ENCODE results near the gene ATF6B.

The ATF6B gene

DNA sequence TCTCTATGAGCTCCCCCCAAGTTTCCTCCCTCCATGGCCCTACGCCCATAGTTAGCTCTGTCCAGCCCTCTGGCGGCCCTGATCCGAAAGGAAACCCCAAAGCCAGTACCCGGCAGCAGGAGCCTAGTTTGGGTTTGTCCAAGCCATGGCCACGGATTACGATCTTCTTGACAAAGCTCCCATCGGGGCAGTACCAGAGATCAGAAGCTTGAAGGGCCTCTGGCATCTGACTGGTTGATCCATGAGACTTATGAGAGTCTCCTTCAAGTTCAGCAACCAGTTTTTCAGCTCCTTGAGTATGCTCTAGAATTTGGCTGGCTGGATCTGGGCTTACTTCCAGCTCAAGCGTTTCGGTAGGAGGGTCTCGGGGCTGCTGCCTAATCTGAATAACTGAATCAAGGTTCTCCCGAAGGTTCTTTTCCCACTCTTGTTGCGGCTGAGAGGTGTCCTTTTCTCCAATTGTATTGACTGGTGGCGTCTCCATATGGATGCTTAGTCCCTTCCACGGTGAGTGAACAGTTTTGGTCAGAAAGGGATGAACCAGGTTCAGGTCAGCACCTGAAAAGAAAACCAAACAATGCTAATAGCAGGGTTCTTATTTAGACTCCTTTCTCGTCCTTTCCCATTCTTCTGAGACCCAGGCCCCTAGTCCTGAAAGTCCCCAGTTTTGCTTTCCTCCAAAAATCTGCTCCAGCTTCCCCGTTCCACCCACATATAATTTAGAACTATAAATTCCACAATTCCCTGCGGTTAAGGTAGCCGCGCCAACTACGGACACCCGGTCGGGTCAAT, 1.4 kb upstream of the ATF6B start:
- no peak for DNase-seq

DNA sequence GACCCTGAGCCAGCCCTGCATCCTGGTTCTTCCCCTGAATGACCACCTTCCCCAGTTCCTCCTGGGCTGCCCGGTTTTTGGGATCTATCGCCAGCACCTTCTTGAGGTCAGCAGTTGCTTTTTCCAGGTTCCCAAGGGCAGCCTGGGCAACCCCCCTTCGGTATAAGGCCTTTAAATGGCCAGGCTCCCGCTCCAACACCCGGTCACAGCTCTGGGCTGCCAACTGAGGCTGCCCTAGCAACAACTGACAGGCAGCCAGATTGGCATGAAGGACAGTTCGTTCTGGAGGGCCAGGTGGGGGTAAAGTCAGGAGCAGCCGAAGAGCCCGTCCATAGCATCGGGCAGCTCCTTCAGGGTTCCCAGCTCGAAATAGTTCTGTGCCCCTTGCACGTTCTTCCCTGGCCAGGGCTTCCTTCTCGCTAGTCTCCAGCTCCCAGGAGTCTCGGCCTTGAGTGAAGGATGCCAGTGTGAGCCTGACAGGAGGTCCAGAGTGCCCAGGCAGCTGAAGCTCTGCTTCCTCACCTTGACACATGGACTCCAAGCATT, 778 bp upstream of the ATF6B start:
- DNase-seq = no peak

DNA sequence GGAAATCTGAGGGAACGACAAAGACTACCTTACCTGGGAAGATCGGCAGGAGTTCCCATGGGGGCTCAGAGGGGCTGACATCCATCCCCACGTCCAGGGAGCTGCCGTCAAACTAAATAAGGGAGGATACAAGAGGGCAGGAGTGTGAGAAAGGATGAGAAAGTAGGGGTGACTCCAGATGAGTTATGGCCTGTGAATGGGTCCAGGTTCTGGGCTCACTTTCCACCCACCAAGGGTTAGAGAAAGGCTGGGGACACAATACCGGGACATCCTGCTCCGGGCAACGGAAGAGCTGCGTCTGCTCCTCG, 683 bp downstream of the ATF6B start:
- DNase-seq = no peak

DNA sequence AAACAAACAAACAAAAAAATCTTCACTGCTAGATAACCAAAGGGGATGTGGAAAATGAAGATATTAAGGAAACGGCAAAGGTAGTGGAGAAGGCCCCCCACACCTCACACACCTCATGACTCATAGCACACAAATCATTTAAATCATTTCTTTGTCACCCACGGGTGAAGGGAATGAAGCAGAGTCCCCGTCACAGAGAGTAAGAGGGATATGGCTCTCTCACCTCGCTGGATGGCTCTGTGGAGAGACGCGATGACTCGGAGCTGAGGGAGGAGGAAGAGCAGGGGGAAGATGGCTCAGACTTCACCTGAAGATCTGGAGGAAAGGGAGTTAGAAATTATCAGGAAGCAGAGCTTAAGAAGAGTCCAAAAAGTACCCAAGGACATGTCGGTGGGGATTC, 1.2 kb downstream of the ATF6B start:
- DNase-seq = no peak

DNA sequence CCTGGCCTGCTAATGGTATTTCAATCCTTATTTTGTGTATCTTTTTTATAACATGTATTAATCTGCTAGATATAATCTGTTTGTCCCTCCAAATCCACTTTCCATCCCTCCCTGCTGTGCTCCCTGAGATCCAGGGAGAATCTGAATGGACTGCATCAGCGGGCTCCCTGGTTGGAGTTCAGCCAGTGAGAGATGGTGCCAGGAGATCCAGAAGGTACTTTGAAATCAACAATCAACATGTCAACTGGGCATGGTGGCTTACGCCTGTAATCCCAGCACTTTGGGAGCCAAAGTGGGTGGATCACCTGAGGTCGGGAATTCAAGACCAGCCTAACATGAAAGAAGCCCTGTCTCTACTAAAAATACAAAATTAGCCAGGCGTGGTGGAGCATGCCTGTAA, 4.4 kb downstream of the ATF6B start:
- DNase-seq = no peak

DNA sequence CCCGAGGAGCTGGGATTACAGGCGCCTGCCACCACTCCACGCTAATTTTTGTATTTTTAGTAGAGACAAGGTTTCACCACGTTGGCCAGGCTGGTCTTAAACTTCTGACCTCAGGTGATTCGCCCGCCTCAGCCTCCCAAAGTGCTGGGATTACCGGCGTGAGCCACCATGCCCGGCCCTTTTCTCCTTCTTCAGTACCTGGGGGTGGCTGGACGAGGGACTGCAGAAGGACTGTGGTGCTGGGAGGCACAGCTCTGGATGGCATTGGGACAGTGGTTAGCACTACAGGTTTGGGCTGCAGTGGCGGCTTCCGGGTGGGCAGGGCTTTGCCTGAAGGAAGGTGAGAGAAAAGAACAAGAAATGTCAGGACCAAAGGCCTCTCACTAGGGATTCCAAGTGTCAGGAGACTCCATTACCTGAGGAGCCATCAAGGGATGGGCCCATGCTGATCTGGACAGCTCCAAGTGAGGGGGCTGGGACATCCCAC, 7.4 kb downstream of the ATF6B start:
- no peak for DNase-seq

DNA sequence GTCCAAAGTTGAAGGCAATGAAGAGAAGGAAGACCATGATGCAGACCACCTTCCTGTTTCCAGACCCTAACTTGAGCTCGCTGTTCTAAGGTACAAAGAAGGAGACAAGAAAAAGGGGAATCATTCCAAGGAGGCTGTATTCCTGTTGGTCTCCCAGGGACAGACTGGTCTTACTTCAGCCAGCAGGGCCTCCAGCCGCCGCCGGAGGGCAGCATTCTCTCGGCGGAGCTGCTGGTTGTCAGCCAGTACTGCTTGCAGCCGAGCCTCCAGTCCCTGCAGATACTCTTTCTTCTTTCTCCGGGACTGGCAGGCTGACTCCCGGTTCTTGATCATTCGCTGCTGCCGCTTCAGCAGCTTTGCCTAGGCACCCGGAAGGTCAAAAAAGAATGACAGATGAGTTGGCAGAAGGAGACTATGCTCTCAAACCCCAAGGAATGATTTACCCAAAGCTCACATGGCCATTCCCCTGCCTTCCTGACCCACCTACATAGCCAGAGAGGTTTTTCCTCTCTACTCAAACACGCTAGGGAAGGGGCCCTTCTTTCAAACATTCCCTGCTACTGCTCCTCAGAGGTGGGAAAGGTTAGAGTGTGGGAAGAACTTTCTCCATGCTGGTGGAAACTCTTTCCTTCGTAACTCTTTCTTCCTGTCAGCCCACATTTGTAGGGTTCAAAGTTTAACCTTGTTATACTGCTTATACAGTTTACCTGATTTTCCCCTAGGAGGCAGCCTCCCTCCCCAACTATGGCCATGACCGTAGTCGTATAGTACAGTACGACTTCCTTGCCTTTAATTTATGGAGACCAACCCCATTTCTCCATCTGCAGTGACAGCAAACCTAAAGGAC, 9.0 kb downstream of the ATF6B start:
- DNase-seq = peak; percentile 28

DNA sequence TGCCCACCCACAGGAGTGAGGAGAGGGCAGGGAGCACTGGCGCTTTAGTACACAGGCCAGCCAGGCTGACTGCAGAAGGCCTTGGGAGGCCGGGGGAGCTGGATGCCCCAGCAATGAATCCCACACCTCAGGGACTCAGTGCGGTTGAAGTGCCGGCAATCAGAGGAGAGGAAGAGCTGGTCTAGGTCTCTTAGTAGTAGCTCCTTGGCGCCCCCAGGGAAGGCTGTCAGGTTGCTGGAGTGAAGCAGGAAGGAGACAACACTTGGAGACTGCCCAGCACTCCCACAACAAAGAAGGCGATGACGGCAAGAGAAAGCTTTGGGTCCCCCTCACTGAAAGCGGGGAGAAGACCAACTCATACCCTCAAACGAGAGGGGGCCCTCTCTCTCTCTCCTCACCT, 10.6 kb downstream of the ATF6B start:
- no peak for DNase-seq

DNA sequence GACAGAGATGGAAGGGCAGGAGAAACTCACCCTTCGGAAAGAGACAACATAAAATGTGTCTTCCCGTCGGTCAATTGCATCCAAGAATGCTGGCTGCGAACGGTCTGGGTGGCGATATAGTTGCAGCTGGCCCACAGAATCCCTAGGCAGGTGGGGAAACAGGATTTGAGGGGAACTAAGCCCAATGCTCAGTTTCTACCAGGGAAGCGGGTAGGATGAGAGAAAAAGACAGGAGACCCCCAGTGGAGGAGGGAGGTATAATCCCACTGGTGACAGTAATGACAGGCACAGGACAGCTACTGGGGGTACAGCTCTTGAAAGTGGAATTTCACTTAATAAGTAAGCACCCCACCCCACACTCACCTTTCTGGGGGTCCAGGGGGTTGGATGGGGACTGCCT, 11.4 kb downstream of the ATF6B start:
- no peak for DNase-seq

DNA sequence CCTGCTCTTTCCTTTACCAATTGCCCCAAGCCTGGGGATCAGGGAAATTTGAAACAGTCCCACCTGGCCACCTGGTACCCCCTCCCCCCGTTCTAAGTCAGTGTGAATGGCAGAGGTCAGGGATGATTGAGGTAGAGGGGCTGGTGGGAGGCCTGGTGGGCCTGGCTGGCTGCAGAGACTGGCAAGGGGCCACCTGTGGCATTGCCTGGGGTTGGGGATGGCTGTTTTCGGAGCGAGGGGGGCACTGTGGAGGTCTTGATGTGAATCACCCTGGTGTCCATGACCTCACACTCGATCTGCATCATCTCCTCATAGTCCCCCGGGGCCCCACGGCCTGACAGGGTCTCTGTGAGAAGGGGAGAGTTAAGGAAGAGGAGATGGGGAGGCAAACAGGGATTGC, 12.4 kb downstream of the ATF6B start:
- DNase-seq = no peak

DNA sequence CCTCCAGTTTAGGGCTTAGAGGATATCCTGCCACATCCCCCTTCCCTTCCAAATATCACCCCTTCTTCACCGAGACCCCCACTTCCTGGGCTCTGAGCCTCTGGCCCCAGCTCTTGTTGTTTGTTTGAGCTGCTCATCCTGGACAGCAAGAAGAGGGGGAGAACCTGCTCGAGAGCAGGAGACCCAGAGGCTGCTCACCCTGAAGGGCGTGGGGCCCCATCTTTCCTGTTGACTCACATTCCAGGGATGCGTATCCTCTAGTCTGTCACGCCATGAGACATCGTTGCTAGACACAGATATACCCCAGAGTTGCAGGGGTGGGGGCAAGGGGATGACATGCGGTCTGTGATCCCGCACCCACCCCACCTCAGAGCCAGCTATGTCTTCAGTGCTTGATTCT, 13.2 kb downstream of the ATF6B start:
- DNase-seq = no peak

DNA sequence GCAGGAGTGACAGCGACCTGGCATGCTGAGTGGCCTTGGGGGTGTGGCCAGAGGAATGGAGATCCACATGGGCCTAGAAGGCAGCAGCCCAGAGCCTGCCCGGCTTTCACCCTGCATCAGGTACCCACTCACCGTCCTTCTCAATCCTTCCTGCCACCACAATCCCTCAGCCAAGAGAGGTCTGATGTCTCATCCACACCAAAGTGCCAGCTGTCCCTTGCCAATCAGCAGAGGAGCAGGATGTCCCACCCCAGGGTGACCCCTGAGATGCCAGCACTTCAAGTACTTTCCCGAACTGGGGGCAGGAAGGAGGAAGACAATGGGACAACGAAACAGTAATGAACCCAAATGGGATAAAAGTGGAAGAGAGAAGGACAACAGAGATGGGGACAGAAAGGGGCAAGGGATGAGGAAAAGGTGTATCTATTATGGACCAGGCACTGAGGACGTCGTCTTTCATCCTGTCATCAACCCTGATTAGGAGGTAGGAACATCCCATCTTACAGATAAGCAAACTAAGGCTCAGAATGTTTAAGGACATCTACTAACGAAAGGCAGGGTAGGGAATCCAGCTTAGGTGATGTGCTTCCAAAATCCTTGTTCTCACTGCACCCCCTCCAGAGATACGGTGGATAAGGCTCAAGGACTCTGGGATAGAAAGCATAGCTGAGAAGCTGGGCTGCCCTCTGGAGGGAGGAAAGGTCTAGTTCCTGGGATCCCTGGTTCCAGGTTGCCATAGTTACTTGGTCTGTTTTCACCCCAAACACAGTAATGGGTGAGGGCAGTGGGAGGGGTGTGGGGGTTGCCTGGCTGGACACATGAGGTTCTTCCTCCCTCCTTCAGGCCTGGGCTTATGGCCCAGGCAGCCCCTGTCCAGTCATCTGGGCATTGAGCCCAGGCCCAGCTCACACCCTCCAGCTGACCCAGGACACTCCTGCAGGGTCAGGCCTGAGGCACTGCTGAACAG, 14.4 kb downstream of the ATF6B start:
- peak; percentile 62 for DNase-seq

DNA sequence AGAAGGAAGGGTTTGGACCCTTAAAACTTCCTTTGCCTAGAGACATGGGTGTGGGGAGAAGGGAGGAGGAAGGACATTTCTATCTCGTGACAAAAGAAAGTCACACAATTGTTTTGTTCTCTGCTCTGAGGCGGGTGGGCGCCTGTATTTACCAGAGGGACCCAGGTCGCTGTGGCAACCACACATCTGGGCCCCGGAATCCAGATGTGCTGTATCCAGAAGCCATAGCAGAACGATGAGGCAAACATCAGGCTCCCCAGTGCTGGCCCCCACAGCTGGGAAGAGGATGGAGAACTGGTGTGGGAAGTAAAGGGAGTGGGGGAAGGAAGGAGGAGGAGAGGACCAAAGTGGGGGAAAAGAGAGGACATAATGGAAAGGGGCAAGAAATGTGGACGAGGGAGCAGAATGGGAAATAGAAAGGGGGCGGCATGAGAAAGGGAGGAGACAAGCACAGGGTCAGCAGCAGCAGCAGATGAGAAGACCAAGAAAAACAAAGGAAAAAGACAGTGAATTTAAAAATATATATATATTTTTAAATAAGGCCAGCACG, 15.5 kb downstream of the ATF6B start:
- DNase-seq = no peak

DNA sequence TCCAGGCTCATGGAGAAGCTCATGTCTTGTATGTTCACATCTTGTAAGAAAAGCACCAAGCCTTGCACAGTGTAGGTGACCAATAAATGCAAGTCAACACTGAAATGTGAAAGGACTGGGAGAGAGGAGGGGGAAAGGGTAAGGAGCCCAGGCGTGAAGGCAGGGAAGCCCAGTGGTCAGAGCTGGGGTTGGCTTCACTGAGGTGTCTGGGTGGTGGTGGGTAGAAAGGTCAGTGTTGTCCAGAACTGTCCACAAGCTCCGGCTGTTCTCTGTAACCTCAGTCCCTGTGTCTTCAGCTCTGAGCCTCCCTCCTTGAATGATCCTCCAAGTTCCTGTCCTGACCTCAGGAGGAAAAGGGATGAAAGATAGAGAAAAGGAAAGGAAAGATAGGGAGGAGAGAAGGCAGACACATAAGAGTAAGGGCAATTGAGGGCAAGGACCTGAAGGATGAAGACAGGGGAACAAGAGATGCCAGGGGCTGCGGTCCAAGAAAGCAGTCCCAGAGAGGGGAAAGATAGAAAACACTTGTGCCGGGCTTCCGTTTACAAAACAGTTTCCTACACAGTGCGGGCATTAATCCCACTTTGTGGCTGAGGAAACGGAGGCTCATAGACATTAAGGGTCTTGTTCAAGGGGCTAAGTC, 16.5 kb downstream of the ATF6B start:
- DNase-seq = no peak

DNA sequence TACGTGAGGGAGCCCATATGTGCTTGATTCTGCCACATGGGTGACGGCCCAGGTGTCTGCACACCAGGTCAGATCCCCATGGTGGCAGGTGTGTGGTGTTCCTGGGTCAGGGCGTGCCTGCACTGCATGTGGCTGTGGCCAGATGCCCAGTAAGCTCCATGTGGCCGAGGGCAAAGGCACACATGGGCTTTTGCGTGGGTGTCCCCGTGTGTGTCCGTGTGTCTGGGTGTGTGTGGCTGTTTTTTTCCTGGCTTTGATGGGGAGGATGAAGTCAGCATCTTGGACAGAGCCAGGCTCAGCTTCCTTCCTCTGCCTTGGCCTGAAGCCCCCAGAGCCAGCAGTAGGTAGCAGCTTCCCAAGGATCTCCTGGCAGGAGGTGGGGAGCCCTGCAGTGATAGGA, 17.4 kb downstream of the ATF6B start:
- DNase-seq = no peak

DNA sequence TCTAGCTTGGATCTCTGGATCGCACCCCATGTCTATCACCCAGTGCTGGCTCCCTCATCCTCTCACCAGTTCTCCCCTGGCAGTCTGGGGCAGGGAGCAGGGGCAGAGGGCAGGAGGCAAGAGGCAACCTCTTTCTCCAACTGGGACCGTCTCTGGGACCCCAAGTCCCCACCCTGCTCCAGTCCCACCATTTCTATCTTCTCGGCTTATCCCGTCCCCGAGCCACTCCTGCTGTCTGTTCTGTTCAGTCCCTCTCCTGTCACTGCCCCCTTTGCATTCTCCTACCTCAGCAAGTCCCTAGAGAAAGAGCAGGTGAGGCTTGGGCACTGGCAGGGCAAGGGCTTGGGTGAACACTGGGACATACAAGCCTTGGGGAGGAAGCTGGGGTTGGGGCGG, 18.3 kb downstream of the ATF6B start:
- no peak for DNase-seq

DNA sequence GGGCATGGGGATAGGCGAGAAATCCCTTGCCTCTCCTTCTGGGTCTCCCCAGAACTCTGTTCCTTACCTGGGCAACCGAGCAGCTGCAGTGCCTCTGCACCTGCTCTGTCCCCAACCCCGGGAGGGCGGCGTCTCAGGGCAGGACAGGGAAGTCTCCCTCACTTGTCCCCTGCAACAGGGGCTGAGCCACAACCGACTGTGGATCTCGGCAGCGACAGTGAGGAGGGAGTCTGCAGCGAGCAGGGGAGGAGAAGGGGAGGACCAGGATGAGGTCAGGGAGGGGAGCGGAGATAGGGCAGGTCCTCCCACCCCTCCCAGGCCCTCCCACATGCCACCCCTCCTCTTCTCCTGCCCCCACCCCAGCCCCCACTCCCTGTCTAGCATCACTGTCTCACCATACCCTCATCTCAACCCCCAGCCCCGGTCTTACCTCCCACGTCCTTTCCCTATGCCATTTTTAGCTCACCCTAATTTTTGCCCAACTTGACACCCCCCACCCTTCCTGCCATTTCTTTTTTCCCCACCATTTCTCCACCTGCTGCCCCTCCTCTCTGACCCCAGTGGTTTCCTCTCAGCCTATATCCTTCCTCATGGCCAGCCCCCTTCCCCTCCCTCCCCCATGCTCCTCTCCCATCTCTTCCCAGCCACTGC, 18.8 kb downstream of the ATF6B start, which contains the start of gene TNXB:
TSS of gene TNXB (minus strand) at position 225 of the 651 bp plus-strand sequence. CDS start 11,140 bp downstream, outside the sequence.
- no peak for DNase-seq

DNA sequence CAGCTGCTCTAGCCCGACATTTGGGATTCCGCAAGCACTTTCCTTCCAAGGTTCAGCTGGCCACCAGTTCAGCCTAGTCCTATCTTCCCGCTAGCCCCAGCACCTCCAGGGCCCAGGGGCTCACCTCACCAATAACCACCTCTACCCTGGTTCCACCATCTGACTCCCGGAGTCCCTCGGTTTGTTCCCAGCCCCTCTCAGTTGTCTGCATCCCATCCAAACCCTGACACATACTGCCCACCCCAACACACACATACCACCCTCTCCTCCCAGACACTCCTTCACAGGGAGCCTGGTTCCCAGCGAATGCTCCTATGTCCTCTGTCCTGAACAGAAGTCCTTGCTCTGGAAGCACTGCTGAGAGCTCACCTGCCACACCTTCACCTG, 19.3 kb downstream of the ATF6B start:
- no peak for DNase-seq

DNA sequence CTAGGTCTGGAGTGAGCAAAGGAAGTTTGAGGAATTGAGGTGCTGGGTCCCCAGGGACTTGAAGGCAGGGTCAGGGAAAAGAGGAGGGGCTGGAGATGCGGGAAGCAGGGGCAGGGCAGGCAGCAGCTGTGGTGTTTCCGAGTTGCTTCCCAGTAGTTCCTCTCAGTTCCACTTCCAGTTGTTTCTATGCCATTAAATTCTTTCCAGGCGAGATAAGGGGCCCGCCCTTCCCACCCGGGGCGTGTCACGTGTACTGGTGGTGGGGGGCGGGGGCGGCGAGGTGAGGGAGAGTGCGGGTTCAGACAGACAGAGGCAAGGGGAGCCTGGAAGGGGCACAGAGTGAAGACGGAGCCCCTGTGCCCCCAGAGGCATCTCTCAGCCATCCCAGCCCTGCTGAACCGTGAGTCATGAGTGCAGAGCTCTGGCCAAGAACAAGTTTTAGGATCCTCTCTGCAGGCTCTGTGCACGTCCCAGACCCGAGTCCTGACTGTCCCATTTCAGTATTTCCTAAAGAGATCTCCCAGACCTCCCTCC, 19.9 kb downstream of the ATF6B start:
- DNase-seq = no peak

DNA sequence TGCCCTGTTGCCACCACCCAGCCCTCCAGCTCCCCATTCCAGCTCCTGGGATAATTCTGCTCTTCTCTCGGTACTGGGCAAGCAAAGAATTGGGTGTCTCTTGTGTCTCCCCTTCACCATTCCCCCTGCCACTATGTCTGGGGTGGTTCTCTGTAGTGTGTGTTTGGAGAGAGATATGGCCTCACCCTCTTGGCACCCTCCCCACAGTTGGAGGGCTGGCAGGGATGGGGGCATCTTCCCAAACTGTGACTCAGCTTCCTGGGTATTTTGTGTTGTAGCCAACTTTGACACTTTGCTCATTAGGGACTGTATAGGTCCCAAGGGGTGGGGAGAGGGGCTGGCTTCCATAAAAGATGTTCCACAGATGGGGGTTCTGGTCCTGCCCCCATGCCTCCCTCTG, 20.6 kb downstream of the ATF6B start:
- DNase-seq = no peak

DNA sequence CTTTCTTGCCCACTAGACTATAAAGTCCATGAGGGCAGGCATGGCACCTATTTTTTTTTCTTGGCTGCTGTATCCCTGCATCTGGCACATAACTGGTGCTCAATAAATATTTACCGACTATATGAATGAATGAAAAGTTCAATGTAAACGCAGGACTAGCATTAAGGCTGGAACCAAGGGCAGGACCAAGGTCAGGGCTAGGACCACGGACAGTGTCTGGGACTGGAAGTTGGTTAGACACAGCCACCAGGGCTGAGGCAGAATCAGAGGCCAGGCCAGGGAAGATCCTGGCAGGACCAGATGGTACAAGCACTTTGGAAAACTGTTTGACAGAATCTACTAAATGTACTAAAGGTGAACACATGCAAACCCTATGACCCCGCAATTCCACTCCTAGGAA, 22.6 kb downstream of the ATF6B start:
- DNase-seq = no peak

Data from GOT3 (cell line).